Prostate gland (tissue), 2 donors: ENCODE data around the gene OR1K1. TPM values are rescaled to one million over a fixed set of nuclear protein-coding genes. Genes with fewer than 3 reads are reported as not detected.

Experiments
- DNase-seq: peaks from one replicate; pipeline ENCODE4 v3.0.0-alpha.2; 2019; ENCODE audit warnings: low spot score
- H3K27ac ChIP-seq, 2 donors: fragments of 200-600 bp; sonication (generic); 2 replicates each; pipeline ENCODE4 v1.5.1; 2017 to 2019
- H3K27me3 ChIP-seq: fragments of 200-600 bp; sonication (generic); replicated peaks from 2 replicates; pipeline ENCODE4 v1.5.1; 2019; ENCODE audit not compliant: insufficient read depth
- H3K36me3 ChIP-seq, 2 donors: fragments of 200-600 bp; sonication (generic); 1 replicate in 1 of 2; 2 replicates in 1 of 2; pipeline versions ENCODE4 v1.5.1 to v1.8.1; 2017 to 2019
- H3K4me1 ChIP-seq: fragments of 200-600 bp; sonication (generic); replicated peaks from 2 replicates; pipeline ENCODE4 v1.5.1; 2019
- H3K4me3 ChIP-seq, 2 donors: fragments of 200-600 bp; sonication (generic); 2 replicates each; pipeline ENCODE4 v1.5.1; 2017 to 2019
- H3K9me3 ChIP-seq: fragments of 200-600 bp; sonication (generic); 2 replicates; pipeline ENCODE4 v1.5.1; 2017
- CTCF ChIP-seq, 4 experiments: fragments of 200-600 bp in 2 of 4; fragments of 450-650 bp in 2 of 4; sonication (generic) in 2 of 4; IDR thresholded peaks; 1 replicate in 3 of 4; 2 replicates in 1 of 4; pipeline ENCODE4 v1.5.1; 2016 to 2019; ENCODE audit warnings: antibody characterized with exemption in 4 of 4, mild to moderate bottlenecking in 2 of 4, moderate library complexity in 2 of 4
- POLR2A ChIP-seq: fragments of 450-650 bp; IDR thresholded peaks from one replicate; pipeline ENCODE4 v1.6.1; 2016; ENCODE audit warnings: antibody characterized with exemption, mild to moderate bottlenecking
- POLR2AphosphoS5 ChIP-seq: sonication (generic); formaldehyde crosslinking; IDR thresholded peaks from one replicate; pipeline ENCODE4 v1.6.1; 2017; ENCODE audit warnings: antibody characterized with exemption
- WGBS: methylation state at CpG from one replicate; pipeline ENCODE4 v1.1.5; 2018; 5-methylcytosine and 5-hydroxymethylcytosine counted together
- intact Hi-C: fragments of 100-400 bp; cut with DNase I; formaldehyde crosslinking; loops from one replicate; pipeline ENCODE4 v1.14.2; 2022
- total RNA-seq, 2 donors: library from RNA; depleted of rRNA; stranded (reverse); fragments of >200 nt; gene quantifications; one replicate each; pipeline ENCODE4 v1.1.0, GENCODE V29; 2016

The OR1K1 gene
- total RNA-seq, 2 donors from 2014 or later: not detected

DNA sequence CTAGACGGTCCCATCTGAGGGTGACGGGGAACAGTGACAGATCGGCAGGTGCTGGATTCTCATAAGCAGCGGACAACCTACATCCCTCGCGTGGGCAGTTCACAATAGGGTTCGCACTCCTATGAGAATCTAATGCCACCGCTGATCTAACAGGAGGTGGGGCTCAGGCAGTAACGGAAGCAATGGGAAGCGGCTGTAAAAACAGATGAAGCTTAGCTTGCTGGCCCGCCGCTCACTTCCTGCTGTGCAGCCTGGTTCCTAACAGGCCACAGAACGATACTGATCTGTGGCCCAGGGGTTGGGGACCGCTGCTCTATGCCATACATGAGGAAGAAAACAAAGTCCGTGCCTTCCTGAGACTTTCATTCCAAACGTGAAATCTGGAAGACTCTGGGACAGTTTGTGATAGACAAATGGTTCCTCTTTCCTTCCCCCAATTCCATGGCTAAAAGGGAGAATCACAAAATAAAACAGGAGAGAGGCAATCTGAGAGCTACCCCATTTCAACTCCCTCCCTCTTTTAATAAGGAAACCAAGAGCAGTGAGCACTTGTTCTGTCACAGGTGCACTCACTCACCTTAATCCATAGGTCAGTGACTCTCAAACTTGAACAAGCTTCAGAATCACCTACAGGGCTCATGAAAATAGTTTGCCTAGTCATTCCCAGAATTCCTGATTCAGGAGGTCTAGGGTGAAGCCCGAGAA lies 16.4 kb downstream of the OR1K1 start:
- H3K4me1 ChIP-seq: no peaks in the 10 kb centered on the region
- H3K27me3 ChIP-seq: no peaks in the 10 kb centered on the region
- no peak overlapping the region for H3K4me3 ChIP-seq
- TF ChIP-seq POLR2A (no peak), CTCF (IDR thresholded peaks at IDR 0.05) (no peak), POLR2AphosphoS5 (no peak)
- intact Hi-C loops: loop anchor here (10.0 kb wide), 1 partner anchor 722 kb away; the partner anchor contains the start of gene TTLL11
- H3K27ac ChIP-seq: no peak overlapping the region
- no peak for DNase-seq
- WGBS: 66% methylated on average over 17 of the region's 17 CpGs
- H3K9me3 ChIP-seq: no peaks in the 10 kb centered on the region
- no peaks in the 10 kb centered on the region for H3K36me3 ChIP-seq

DNA sequence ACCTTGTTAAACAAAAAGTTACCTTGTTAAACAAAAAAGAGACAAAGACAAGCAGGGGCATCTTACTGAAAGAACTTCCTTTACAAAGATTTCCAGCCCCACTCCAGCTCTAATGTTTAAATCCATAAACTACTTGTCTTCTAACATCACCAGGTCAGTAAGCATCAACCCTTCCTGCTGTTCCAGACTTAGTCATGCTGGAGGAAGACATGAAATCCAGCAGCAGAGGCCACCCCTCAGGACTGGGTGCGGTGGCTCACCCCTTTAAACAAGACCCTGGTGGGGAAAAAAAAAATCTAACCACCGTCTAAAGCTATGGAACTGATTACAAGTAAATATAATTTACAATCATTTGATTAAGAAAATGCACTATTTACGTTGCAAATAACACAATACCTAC lies 19.4 kb downstream of the OR1K1 start:
- no peaks in the 10 kb centered on the region for H3K9me3 ChIP-seq
- TF ChIP-seq CTCF (IDR thresholded peaks at IDR 0.05) (no peak), POLR2A (no peak), POLR2AphosphoS5 (no peak)
- DNase-seq: no peak
- peak overlapping the region; percentile 17 to 36 for H3K27ac ChIP-seq
- intact Hi-C loops: loop anchor here (10.0 kb wide), 1 partner anchor 725 kb away; the partner anchor contains the start of gene TTLL11
- H3K36me3 ChIP-seq: no peaks in the 10 kb centered on the region
- no peaks in the 10 kb centered on the region for H3K4me1 ChIP-seq
- H3K27me3 ChIP-seq: no peaks in the 10 kb centered on the region
- no peak overlapping the region for H3K4me3 ChIP-seq
- WGBS: 30% methylated on average over 3 of the region's 3 CpGs

GRCh38 chr9:122819791-122820489 lies 20.0 kb downstream of the OR1K1 start:
- 30% methylated on average over 9 of the region's 9 CpGs for WGBS
- H3K36me3 ChIP-seq: no peaks in the 10 kb centered on the region
- H3K4me1 ChIP-seq: no peaks in the 10 kb centered on the region
- H3K4me3 ChIP-seq: no peak overlapping the region
- intact Hi-C loops: loop anchor here (10.0 kb wide), 1 partner anchor 725 kb away; the partner anchor contains the start of gene TTLL11
- TF ChIP-seq CTCF (IDR thresholded peaks at IDR 0.05) (no peak), POLR2A (no peak), POLR2AphosphoS5 (peak; percentile 17)
- H3K9me3 ChIP-seq: no peaks in the 10 kb centered on the region
- no peak for DNase-seq
- H3K27me3 ChIP-seq: no peaks in the 10 kb centered on the region
- H3K27ac ChIP-seq: peak overlapping the region; percentile 17 to 36

DNA sequence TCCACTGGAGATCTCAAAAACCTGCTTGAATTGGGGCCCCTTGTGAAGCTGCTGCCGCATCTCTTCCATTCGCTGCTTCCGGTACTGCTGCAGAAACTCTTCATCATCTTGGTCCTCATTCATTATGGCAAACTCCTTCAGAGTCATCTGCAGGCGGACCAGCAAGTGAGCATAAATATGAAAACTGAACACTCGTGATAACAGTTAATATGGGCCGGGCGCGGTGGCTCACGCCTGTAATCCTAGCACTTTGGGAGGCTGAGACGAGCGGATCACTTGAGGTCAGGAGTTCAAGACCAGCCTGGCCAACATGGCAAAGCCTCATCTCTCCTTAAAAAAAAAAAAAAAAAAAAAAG lies 20.5 kb downstream of the OR1K1 start:
- no peaks in the 10 kb centered on the region for H3K9me3 ChIP-seq
- no peak for DNase-seq
- intact Hi-C loops: no loop called here
- no peak overlapping the region for H3K4me3 ChIP-seq
- no peak for TF ChIP-seq CTCF (IDR thresholded peaks at IDR 0.05)
- no peak for TF ChIP-seq POLR2AphosphoS5
- no peak for TF ChIP-seq POLR2A
- WGBS: 89% methylated on average over 11 of the region's 11 CpGs
- H3K27me3 ChIP-seq: no peaks in the 10 kb centered on the region
- H3K27ac ChIP-seq: peak overlapping the region in 1 of 2 donors; percentile 36
- H3K36me3 ChIP-seq: no peaks in the 10 kb centered on the region
- no peaks in the 10 kb centered on the region for H3K4me1 ChIP-seq
